SU-DHL-6 (cell line): Measurements from ENCODE around the gene SOS1.

ENCODE experiments used
- H2AFZ ChIP-seq: fragments of 200-600 bp; sonication (generic); 2 replicates; pipeline ENCODE4 v1.6.1; 2014; ENCODE audit warnings: low read depth, mild to moderate bottlenecking, moderate library complexity, mixed read lengths, antibody characterized with exemption, low read length; ENCODE audit not compliant: severe bottlenecking
- H3F3A ChIP-seq: fragments of 200-600 bp; shearing (Covaris generic); 2 replicates; pipeline ENCODE4 v1.6.0; 2016; ENCODE audit warnings: antibody characterized with exemption, mild to moderate bottlenecking; ENCODE audit not compliant: insufficient read depth
- H3K27ac ChIP-seq: fragments of 200-600 bp; sonication (generic); 2 replicates; pipeline ENCODE4 v1.5.1; 2016; ENCODE audit warnings: low read depth, mild to moderate bottlenecking, low read length, moderate library complexity, mixed read lengths
- H3K27me3 ChIP-seq: fragments of 200-600 bp; sonication (generic), shearing (Covaris generic); 2 replicates; pipeline ENCODE4 v1.6.0; 2014; ENCODE audit warnings: mild to moderate bottlenecking, low read length
- H3K36me3 ChIP-seq: fragments of 200-600 bp; sonication (generic); 2 replicates; pipeline ENCODE4 v1.6.1; 2014; ENCODE audit warnings: mild to moderate bottlenecking, low read length, mixed read lengths
- H3K4me2 ChIP-seq: fragments of 300-600, 200-600 bp; shearing (Covaris generic), sonication (generic); 2 replicates; pipeline ENCODE4 v1.6.0; 2014; ENCODE audit warnings: low read length, low read depth, mild to moderate bottlenecking; ENCODE audit not compliant: poor library complexity, severe bottlenecking
- H3K4me3 ChIP-seq: fragments of 200-600 bp; sonication (generic); 2 replicates; pipeline ENCODE4 v1.5.1; 2014; ENCODE audit warnings: antibody characterized with exemption, low read length, mild to moderate bottlenecking, mixed read lengths; ENCODE audit not compliant: insufficient read depth, poor library complexity, severe bottlenecking
- H3K79me2 ChIP-seq: fragments of 200-600 bp; sonication (generic); 2 replicates; pipeline ENCODE4 v1.6.1; 2014; ENCODE audit warnings: mild to moderate bottlenecking, low read length, moderate library complexity; ENCODE audit not compliant: insufficient read depth
- H3K9ac ChIP-seq: fragments of 200-600 bp; sonication (generic); 2 replicates; pipeline ENCODE4 v1.7.0; 2014; ENCODE audit warnings: mild to moderate bottlenecking, low read length
- H3K9me2 ChIP-seq: fragments of 200-600 bp; sonication (generic); replicated peaks from 2 replicates; pipeline ENCODE4 v1.6.1; 2014; ENCODE audit warnings: low read length; ENCODE audit not compliant: insufficient read depth
- H3K9me3 ChIP-seq: fragments of 200-600 bp; sonication (generic); 2 replicates; pipeline ENCODE4 v1.6.1; 2014; ENCODE audit warnings: low read length, mixed read lengths; ENCODE audit not compliant: insufficient read depth
- H4K20me1 ChIP-seq: fragments of 200-600 bp; sonication (generic); 2 replicates; pipeline ENCODE4 v1.6.1; 2014; ENCODE audit warnings: low read depth, mild to moderate bottlenecking, antibody characterized with exemption, low read length, moderate library complexity, mixed read lengths
- EZH2phosphoT487 ChIP-seq: fragments of 200-600 bp; sonication (generic), shearing (Covaris generic); conservative IDR thresholded peaks from 2 replicates; pipeline ENCODE4 v1.6.1; 2018; ENCODE audit warnings: mild to moderate bottlenecking, antibody characterized with exemption, low read length, moderate library complexity, mixed read lengths
- TF ChIP-seq, protein P1 (sequence below): fragments of 200-600 bp; sonication (generic); IDR thresholded peaks from one replicate; pipeline ENCODE4 v1.5.1; 2017; ENCODE audit warnings: antibody characterized with exemption, mild to moderate bottlenecking, low read length, moderate library complexity; ENCODE audit not compliant: insufficient read depth, poor library complexity, severe bottlenecking

Gene SOS1

GRCh38 chr2:39007875-39008504 is 112.9 kb downstream of the SOS1 start:
- no peak overlapping the region for H3K27ac ChIP-seq
- no peak overlapping the region for H3K4me2 ChIP-seq
- no peaks in the 10 kb centered on the region for H3K9me3 ChIP-seq
- H2AFZ ChIP-seq = no peak overlapping the region
- peaks cover 24% of the 10 kb centered on the region; the same call in 1 of the 2 replicates for H3K36me3 ChIP-seq
- no peaks in the 10 kb centered on the region for H3K79me2 ChIP-seq
- no peak overlapping the region for H3K4me3 ChIP-seq
- TF ChIP-seq EZH2phosphoT487 = no peak
- TF ChIP-seq, protein P1, sequence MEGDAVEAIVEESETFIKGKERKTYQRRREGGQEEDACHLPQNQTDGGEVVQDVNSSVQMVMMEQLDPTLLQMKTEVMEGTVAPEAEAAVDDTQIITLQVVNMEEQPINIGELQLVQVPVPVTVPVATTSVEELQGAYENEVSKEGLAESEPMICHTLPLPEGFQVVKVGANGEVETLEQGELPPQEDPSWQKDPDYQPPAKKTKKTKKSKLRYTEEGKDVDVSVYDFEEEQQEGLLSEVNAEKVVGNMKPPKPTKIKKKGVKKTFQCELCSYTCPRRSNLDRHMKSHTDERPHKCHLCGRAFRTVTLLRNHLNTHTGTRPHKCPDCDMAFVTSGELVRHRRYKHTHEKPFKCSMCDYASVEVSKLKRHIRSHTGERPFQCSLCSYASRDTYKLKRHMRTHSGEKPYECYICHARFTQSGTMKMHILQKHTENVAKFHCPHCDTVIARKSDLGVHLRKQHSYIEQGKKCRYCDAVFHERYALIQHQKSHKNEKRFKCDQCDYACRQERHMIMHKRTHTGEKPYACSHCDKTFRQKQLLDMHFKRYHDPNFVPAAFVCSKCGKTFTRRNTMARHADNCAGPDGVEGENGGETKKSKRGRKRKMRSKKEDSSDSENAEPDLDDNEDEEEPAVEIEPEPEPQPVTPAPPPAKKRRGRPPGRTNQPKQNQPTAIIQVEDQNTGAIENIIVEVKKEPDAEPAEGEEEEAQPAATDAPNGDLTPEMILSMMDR = no peak
- no peaks in the 10 kb centered on the region for H3K27me3 ChIP-seq
- no peaks in the 10 kb centered on the region for H3K9me2 ChIP-seq
- no peaks in the 10 kb centered on the region for H4K20me1 ChIP-seq
- H3F3A ChIP-seq = no peaks in the 10 kb centered on the region
- H3K9ac ChIP-seq = no peak overlapping the region

- Histone ChIP-seq H3K4me3 (no peak overlapping the region), H3F3A (no peaks in the 10 kb centered on the region), H3K36me3 (peaks cover 27% of the 10 kb centered on the region; the same call in 1 of the 2 replicates), H3K79me2 (no peaks in the 10 kb centered on the region), H4K20me1 (no peaks in the 10 kb centered on the region), H3K9me2 (no peaks in the 10 kb centered on the region), H2AFZ (no peak overlapping the region), H3K9ac (no peak overlapping the region), H3K27ac (no peak overlapping the region), H3K4me2 (no peak overlapping the region), H3K9me3 (no peaks in the 10 kb centered on the region), H3K27me3 (no peaks in the 10 kb centered on the region)
- TF ChIP-seq, protein P1 = no peak
- no peak for TF ChIP-seq EZH2phosphoT487
These were observed 120.3 kb downstream of the SOS1 start for GRCh38 chr2:39000552-39000951.

GRCh38 chr2:38997781-38998180 is 123.1 kb downstream of the SOS1 start:
- Histone ChIP-seq H3K9ac (no peak overlapping the region), H3K4me3 (no peak overlapping the region), H4K20me1 (no peaks in the 10 kb centered on the region), H3K27me3 (no peaks in the 10 kb centered on the region), H2AFZ (no peak overlapping the region), H3K36me3 (peaks cover 31% of the 10 kb centered on the region; the same call in 1 of the 2 replicates), H3K4me2 (no peak overlapping the region), H3K27ac (no peak overlapping the region), H3K9me2 (no peaks in the 10 kb centered on the region), H3K9me3 (no peaks in the 10 kb centered on the region), H3F3A (no peaks in the 10 kb centered on the region), H3K79me2 (no peaks in the 10 kb centered on the region)
- TF ChIP-seq, protein P1 = no peak
- TF ChIP-seq EZH2phosphoT487 = no peak
